ENCODE measurements around the gene CHSY1.

Gene CHSY1

GRCh38 chr15:101149864-101150722 lies 101.8 kb downstream of the CHSY1 start:
- no peak for DNase-seq

GRCh38 chr15:101148881-101149664 lies 102.8 kb downstream of the CHSY1 start:
- peak; percentile 61 for DNase-seq

- DNase-seq, result peak; percentile 21
Observed at GRCh38 chr15:101148166-101148880, 103.5 kb downstream of the CHSY1 start.

- no peak for DNase-seq
Observed at GRCh38 chr15:101147181-101147580, 104.7 kb downstream of the CHSY1 start.

GRCh38 chr15:101146118-101146702 lies 105.6 kb downstream of the CHSY1 start:
- no peak for DNase-seq

- DNase-seq, result peak; percentile 26
Observed at GRCh38 chr15:101145362-101145761, 106.5 kb downstream of the CHSY1 start.

GRCh38 chr15:101143321-101143720 lies 108.5 kb downstream of the CHSY1 start:
- DNase-seq, result no peak

GRCh38 chr15:101142711-101143110 lies 109.1 kb downstream of the CHSY1 start:
- no peak for DNase-seq

GRCh38 chr15:101141926-101142527 lies 109.8 kb downstream of the CHSY1 start:
- no peak for DNase-seq

GRCh38 chr15:101140697-101141065 lies 111.2 kb downstream of the CHSY1 start:
- DNase-seq, result no peak

GRCh38 chr15:101139986-101140696 lies 111.7 kb downstream of the CHSY1 start:
- no peak for DNase-seq

GRCh38 chr15:101138913-101139880 lies 112.7 kb downstream of the CHSY1 start:
- DNase-seq, result no peak

- no peak for DNase-seq
Observed at GRCh38 chr15:101138086-101138660, 113.7 kb downstream of the CHSY1 start.

GRCh38 chr15:101137312-101137940 lies 114.4 kb downstream of the CHSY1 start:
- peak; percentile 85 for DNase-seq

- DNase-seq, result no peak
Observed at GRCh38 chr15:101136381-101137268, 115.2 kb downstream of the CHSY1 start.

GRCh38 chr15:101135532-101136166 lies 116.2 kb downstream of the CHSY1 start:
- DNase-seq, result no peak

GRCh38 chr15:101134780-101135179 lies 117.1 kb downstream of the CHSY1 start:
- DNase-seq, result no peak

- DNase-seq, result no peak
Observed at GRCh38 chr15:101133751-101134261, 118.0 kb downstream of the CHSY1 start.
